ENCODE data around the gene CYGB.
"Not testable (repeated sequence)": the region's sequence is repeated elsewhere in the genome, so short reads cannot be mapped to it uniquely, and the experiment has no call there.

Gene CYGB

DNA sequence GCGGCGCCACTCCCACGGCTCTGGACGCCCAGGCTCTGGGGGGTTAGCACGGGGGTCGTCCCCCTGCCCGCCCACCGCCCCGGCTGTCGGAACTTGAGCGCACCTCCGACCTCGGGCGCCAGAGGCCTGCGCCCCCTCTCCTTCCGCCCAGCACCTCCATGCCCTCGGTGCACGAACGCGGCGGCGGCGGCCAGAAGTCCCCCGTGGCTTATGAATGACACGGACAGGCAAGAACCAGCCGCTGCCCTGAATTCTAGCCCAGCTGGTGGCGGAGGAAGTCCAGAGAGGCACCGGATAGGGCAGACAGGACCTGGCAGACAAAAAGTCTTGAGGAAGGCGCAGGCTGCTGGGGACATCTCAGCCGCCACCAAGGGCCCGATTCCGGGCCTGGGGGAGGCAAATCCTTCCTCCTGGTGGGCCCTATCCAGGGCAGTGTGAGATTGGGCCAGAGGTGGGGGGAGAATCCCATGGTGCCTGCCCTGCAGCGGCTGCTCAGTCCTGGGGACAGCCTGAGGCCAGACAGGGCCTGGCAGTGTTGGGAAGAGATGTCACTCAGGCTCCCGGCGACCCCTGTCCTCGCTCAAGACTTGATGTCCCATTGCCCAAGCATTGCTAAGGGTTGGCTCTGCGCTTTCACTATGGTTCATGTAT lies 897 bp upstream of the CYGB start:
- DNase-seq (ENCODE audit: low read depth in 1 of 2, low spot score in 1 of 2): no peak

DNA sequence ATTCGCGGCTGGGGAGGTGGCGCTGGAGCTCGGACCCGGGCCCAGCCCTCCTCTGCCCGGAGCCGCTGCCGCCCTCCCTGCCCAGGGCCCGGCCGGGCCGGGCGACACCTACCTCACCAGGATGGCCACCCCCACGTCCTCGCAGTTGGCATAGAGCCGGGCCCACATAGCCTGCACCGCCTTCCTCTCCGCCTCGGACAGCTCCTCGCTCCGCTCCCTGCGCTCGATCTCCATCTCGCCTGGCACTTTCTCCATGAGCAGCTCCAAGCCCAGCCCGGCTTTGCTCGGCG lies 276 bp downstream of the CYGB start:
- DNase-seq (ENCODE audit: low read depth in 1 of 2, low spot score in 1 of 2): no peak

GRCh38 chr17:76536511-76537287 lies 810 bp downstream of the CYGB start:
- no peak for DNase-seq (ENCODE audit: low read depth in 1 of 2, low spot score in 1 of 2)

GRCh38 chr17:76535788-76536510 lies 1.6 kb downstream of the CYGB start:
- no peak for DNase-seq (ENCODE audit: low read depth in 1 of 2, low spot score in 1 of 2)

DNA sequence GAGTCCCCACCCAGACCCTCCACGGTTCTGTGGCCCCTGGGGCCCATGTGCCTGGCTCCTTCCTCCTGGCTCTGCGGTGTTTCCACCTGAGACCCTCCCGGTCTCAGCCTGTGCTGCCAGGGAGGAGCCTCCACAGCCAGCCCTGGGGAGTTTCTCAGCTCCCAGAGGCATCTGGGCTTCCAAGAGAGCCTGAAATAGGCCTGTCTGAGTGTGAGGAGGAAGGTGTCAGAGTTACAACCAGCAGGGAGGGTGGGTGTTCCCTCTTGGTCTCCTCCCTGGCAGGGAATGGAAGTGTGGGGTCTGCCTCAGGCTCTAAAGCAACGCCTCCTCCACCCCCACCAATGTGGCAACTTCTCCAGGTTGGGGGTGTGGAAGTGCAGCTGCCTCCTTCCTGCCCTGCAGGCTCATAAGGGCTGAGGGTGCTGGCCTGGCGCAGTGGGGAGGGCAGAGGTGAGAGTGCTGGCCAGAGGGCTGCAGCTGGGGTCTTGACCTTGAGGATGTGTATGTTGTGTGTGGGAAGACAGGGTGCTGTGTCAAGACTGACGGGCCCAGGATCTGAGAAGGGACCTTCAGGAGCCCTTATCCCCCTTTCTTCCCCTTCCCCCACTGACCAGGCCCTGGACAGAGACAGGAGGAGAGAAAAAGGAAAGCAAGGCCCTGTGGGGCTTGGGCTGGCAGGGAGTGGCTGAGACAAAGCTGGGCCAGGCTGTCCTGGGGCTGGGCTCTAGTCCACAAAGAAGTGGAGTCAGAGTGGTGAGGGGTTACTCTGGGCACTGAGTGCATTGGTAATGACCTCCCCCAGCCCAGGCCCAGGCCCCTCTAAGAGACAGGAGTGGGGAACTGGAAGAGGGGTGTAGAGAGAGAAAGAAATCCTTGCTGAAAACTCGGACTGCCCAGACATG lies 2.4 kb downstream of the CYGB start:
- no peak for DNase-seq (ENCODE audit: low read depth in 1 of 2, low spot score in 1 of 2)

DNA sequence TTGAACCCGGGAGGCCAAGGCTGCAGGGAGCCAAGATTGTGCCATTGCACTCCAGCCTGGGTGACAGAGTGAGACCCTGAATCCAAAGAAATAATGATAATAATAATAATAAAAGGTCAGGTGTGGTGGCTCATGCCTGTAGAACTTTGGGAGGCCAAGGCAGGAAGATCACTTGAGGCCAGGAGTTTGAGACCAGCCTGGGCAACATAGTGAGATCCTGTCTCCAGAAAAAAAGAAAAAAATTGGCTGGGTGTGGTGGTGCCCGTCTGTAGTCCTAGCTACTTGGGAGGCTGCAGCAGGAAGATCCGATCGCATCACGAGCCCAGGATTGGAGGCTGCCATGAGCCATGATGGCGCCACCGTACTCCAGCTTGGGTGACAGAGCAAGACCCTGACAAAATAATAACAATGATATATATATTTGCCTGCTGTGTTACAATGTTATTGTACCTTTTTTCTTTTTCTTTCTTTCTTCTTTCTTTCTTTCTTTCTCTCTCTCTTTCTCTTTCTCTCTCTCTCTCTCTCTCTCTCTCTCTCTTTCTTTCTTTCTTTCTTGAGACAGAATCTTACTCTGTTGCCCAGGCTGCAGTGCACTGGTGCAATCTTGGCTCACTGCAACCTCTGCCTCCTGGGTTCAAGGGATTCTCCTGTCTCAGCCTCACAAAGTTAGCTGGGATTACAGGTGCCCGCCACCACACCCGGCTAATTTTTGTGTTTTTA lies 3.7 kb downstream of the CYGB start:
- not testable (repeated sequence) for DNase-seq (ENCODE audit: low read depth in 1 of 2, low spot score in 1 of 2)

- DNase-seq (ENCODE audit: low read depth in 1 of 2, low spot score in 1 of 2): no peak
These were observed 5.3 kb downstream of the CYGB start for GRCh38 chr17:76532072-76532651.

DNA sequence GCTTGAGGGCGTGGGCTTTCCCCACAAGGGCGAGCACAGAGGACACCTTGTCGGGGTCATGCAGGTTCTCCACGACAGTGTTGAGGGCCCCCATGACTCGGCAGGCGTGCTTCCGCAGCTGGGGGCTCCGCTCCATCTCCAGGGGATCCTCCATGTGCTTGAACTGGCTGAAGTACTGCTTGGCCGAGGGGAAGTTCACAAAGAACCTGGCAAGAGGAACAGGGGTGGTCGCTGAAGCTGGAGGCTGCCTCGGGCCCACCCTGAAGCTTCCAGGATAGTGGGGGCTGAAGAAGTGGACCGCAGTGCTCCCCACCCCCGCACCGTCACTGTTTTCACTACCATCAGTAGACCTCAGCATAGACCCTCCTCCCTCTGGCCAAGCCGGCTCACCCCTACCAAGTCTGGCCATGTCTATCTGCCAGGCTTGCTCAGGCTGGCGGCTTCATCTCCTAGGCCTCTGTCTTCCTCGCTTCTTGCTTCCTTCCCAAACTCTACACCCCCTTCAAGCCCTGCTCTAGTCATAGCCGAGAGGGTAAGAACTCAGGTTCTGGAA lies 5.9 kb downstream of the CYGB start:
- DNase-seq (ENCODE audit: low read depth in 1 of 2, low spot score in 1 of 2): no peak

- no peak for DNase-seq (ENCODE audit: low read depth in 1 of 2, low spot score in 1 of 2)
These were observed 6.6 kb downstream of the CYGB start for GRCh38 chr17:76530811-76531485.

DNA sequence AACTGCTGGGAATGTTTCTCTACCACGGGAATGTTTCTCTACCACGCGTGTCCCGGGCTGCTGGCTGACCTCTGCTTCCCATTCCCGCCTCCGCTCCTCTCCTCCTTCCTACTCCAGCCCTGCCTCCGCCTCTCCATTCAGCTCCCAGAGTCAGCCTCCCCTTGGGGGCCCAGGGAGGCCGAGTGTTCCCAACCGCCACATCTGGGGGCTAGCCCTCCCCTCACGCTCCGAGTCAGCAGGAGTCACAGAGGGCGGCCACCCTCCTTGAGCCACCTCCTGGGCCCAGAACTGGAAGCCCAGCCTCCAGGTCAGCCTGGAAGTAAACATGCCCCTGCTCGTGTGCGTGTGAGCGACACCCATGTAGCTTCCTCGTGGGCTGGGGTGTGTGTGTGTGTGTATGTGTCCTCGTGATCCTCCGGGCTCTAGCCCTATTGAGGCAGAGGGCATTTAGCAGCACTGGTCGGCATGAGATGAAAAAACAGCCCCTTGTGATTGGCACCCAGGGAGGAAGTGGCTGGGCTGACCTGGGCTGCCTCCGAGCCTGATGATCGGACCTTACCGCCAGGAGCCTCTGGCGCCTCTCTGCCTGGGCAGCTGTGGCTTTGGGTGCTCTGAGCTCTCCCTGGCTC lies 7.3 kb downstream of the CYGB start:
- no peak for DNase-seq (ENCODE audit: low read depth in 1 of 2, low spot score in 1 of 2)

GRCh38 chr17:76529224-76530094 lies 8.1 kb downstream of the CYGB start:
- no peak for DNase-seq (ENCODE audit: low read depth in 1 of 2, low spot score in 1 of 2)

DNA sequence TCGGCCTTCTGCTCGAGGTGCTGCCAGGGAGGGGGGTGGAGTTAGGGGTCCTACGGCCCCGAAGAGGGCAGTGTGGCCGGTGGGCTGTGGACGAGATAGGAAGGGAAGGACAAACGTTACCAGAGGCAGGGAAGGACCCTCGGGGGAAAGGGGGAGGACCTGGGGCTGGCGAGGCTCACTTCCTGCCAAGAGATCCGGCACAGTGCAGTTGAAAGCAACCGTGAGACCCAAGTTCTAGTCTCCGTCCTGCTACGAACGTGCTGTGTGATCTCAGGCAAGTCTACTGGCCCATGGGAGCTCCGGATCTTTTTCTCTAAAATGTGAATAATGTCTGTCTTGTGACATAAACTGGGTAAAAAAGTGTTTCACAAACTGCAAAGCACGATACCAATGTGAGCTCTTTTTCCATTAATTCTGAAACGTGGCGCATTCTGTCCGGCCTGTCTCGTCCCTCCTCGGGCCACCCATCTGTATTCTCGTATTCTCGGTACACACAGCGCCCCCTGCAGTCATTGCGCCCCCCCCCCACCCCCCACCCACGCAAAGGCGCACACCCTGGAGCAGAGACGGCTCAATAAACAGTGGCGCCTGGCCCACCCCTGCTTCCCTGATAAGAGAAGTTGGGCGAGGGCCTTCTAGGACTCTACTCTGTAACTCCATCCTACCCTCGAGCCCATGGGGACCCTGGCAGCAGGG lies 8.8 kb downstream of the CYGB start:
- no peak for DNase-seq (ENCODE audit: low read depth in 1 of 2, low spot score in 1 of 2)

- no peak for DNase-seq (ENCODE audit: low read depth in 1 of 2, low spot score in 1 of 2)
These were observed 9.4 kb downstream of the CYGB start for GRCh38 chr17:76528156-76528527.

DNA sequence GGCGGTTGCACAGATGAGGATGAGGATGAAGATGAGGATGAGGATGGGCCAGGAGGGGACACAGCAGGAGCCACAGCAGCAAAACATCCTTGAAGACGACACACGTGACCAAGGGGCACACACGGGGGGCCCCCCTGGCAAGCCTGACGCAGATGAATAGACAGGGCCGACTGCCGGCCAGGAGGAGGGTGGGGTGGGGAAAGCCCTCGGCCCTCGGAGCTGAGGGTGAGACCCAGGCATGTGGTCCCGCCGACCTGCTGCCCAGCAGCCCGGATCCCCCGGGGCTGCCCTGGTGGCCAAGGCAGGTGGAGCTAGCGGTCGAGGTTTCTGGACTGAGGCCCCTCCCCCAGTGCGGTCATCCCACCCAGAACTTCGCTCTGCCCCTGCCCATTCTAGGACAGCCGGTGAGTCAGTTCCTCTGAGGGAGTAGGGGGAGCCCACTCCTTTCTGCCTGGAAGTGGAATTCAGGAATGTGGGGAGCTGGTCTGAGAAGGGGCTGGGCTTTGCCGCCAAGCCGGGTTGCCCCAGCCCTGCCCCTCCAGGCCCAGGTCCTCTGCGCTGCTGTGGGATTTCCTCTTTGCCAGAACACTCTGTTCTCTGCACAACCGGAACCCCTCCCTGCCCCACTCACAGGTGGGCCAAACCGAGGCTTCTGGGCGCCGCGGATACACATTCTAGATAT lies 9.9 kb downstream of the CYGB start:
- peak in 1 of 2 donors; percentile 9 for DNase-seq (ENCODE audit: low read depth in 1 of 2, low spot score in 1 of 2)

DNA sequence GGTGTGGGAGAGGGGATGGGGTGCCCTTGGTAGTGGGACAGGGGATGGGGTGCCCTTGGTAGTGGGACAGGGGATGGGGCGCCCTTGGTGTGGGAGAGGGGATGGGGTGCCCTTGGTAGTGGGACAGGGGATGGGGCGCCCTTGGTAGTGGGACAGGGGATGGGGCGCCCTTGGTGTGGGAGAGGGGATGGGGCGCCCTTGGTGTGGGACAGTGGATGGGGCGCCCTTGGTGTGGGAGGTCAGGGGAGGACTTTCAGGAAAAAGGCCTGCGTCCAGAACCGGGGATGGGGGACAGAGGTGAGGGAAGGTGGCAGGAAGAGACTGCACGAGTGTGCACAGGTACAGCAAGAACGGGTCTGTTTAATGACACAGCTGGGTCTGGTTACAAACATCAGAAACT lies 10.5 kb downstream of the CYGB start:
- DNase-seq (ENCODE audit: low read depth in 1 of 2, low spot score in 1 of 2): not testable (repeated sequence)

GRCh38 chr17:76525513-76525833 lies 12.0 kb downstream of the CYGB start:
- DNase-seq (ENCODE audit: low read depth in 1 of 2, low spot score in 1 of 2): not testable (repeated sequence)
